H9 (cell line): ENCODE data around the gene NHERF1. TPM values are rescaled to one million over a fixed set of nuclear protein-coding genes. Genes with fewer than 3 reads are reported as not detected.

Experiments
- DNase-seq: peaks from one replicate; pipeline ENCODE4 v3.0.0-alpha.2; 2017
- H2AFZ ChIP-seq: one replicate; pipeline ENCODE4 v1.6.1; 2013; ENCODE audit warnings: mild to moderate bottlenecking, low read length, control low read depth, moderate library complexity
- H2AK5ac ChIP-seq: 2 replicates; pipeline ENCODE4 v1.6.1; 2013; ENCODE audit warnings: low read length, control low read depth, mixed read lengths; ENCODE audit not compliant: insufficient read length
- H2BK120ac ChIP-seq: one replicate; pipeline ENCODE4 v1.6.1; 2013; ENCODE audit warnings: low read depth, mild to moderate bottlenecking, low read length, control low read depth, inconsistent platforms; ENCODE audit not compliant: poor library complexity, severe bottlenecking
- H2BK12ac ChIP-seq: 2 replicates; pipeline ENCODE4 v1.6.1; 2013; ENCODE audit warnings: low read length, control low read depth, mixed read lengths, low read depth; ENCODE audit not compliant: insufficient read length
- H2BK15ac ChIP-seq: 2 replicates; pipeline ENCODE4 v1.6.1; 2013; ENCODE audit warnings: low read depth, low read length, control low read depth
- H2BK20ac ChIP-seq: one replicate; pipeline ENCODE4 v1.6.1; 2013; ENCODE audit warnings: low read depth, mild to moderate bottlenecking, low read length, control low read depth, inconsistent platforms; ENCODE audit not compliant: poor library complexity, severe bottlenecking
- H2BK5ac ChIP-seq: 2 replicates; pipeline ENCODE4 v1.6.1; 2013; ENCODE audit warnings: low read length, control low read depth, mixed read lengths; ENCODE audit not compliant: insufficient read length
- H3K14ac ChIP-seq: 2 replicates; pipeline ENCODE4 v1.6.1; 2013; ENCODE audit warnings: low read length, control low read depth; ENCODE audit not compliant: insufficient read depth
- H3K18ac ChIP-seq: 2 replicates; pipeline ENCODE4 v1.6.1; 2013; ENCODE audit warnings: low read depth, mild to moderate bottlenecking, mixed read lengths, low read length, control low read depth; ENCODE audit not compliant: insufficient read length
- H3K23ac ChIP-seq: 2 replicates; pipeline ENCODE4 v1.6.1; 2013; ENCODE audit warnings: low read length, control low read depth, mixed read lengths, low read depth; ENCODE audit not compliant: insufficient read length
- H3K23me2 ChIP-seq: 2 replicates; pipeline ENCODE4 v1.6.1; 2013; ENCODE audit warnings: low read depth, mild to moderate bottlenecking, mixed read lengths, low read length, control low read depth; ENCODE audit not compliant: insufficient read length, poor library complexity, severe bottlenecking
- H3K27ac ChIP-seq: 2 replicates; pipeline ENCODE4 v1.5.1; 2013; ENCODE audit warnings: low read length, control low read depth, mixed read lengths, low read depth; ENCODE audit not compliant: insufficient read length
- H3K27me3 ChIP-seq: 2 replicates; pipeline ENCODE4 v1.6.1; 2013; ENCODE audit warnings: low read length, control low read depth, inconsistent platforms; ENCODE audit not compliant: insufficient read depth
- H3K4ac ChIP-seq: 2 replicates; pipeline ENCODE4 v1.6.1; 2013; ENCODE audit warnings: low read depth, mild to moderate bottlenecking, control low read depth, inconsistent platforms, low read length, moderate library complexity
- H3K4me1 ChIP-seq: 2 replicates; pipeline ENCODE4 v1.6.1; 2013; ENCODE audit warnings: low read length, control low read depth, inconsistent platforms; ENCODE audit not compliant: insufficient read depth
- H3K4me2 ChIP-seq: 2 replicates; pipeline ENCODE4 v1.6.1; 2013; ENCODE audit warnings: low read length, control low read depth, mixed read lengths; ENCODE audit not compliant: insufficient read length, insufficient read depth
- H3K56ac ChIP-seq: 2 replicates; pipeline ENCODE4 v1.6.1; 2013; ENCODE audit warnings: low read depth, mild to moderate bottlenecking, mixed read lengths, low read length, control low read depth; ENCODE audit not compliant: insufficient read length
- H3K79me1 ChIP-seq: 2 replicates; pipeline ENCODE4 v1.6.1; 2013; ENCODE audit warnings: low read depth, mild to moderate bottlenecking, moderate library complexity, low read length, control low read depth, inconsistent platforms; ENCODE audit not compliant: insufficient read depth, poor library complexity, severe bottlenecking
- H3K79me2 ChIP-seq: 2 replicates; pipeline ENCODE4 v1.6.1; 2013; ENCODE audit warnings: low read length, control low read depth, inconsistent platforms; ENCODE audit not compliant: insufficient read depth
- H3K9ac ChIP-seq: 2 replicates; pipeline ENCODE4 v1.6.1; 2013; ENCODE audit warnings: low read length, control low read depth, mixed read lengths; ENCODE audit not compliant: insufficient read length; ENCODE audit errors: extremely low read depth
- H3K9me3 ChIP-seq: one replicate; pipeline ENCODE4 v1.6.1; 2013; ENCODE audit warnings: low read depth, low read length, inconsistent platforms; ENCODE audit not compliant: control insufficient read depth
- H3T11ph ChIP-seq: one replicate; pipeline ENCODE4 v1.6.1; 2013; ENCODE audit warnings: mild to moderate bottlenecking, low read length, control low read depth, inconsistent platforms
- H4K20me1 ChIP-seq: one replicate; pipeline ENCODE4 v1.6.1; 2013; ENCODE audit not compliant: control insufficient read depth, insufficient read length, insufficient read depth
- H4K5ac ChIP-seq: 2 replicates; pipeline ENCODE4 v1.6.1; 2013; ENCODE audit warnings: low read depth, mild to moderate bottlenecking, mixed read lengths, low read length, control low read depth; ENCODE audit not compliant: insufficient read length
- H4K8ac ChIP-seq: replicated peaks from 2 replicates; pipeline ENCODE4 v1.6.1; 2013; ENCODE audit warnings: low read length, control low read depth, mixed read lengths, low read depth; ENCODE audit not compliant: insufficient read length
- H4K91ac ChIP-seq: 2 replicates; pipeline ENCODE4 v1.6.1; 2013; ENCODE audit warnings: low read depth, mild to moderate bottlenecking, moderate library complexity, mixed read lengths, low read length, control low read depth; ENCODE audit not compliant: insufficient read length
- H3K27ac Mint-ChIP-seq, 3 experiments: 2 replicates in 2 of 3; 3 replicates in 1 of 3; pipeline ENCODE4 v1.8.0; 2020 to 2021; ENCODE audit warnings: mixed read lengths in 3 of 3, mild to moderate bottlenecking in 1 of 3, moderate library complexity in 1 of 3
- H3K27me3 Mint-ChIP-seq: 2 replicates; pipeline ENCODE4 v1.8.0; 2021; ENCODE audit warnings: low read depth, mild to moderate bottlenecking, moderate library complexity, mixed read lengths
- H3K36me3 Mint-ChIP-seq, 3 experiments: 2 replicates in 2 of 3; 3 replicates in 1 of 3; pipeline ENCODE4 v1.8.0; 2020 to 2021; ENCODE audit warnings: low read depth in 3 of 3, mixed read lengths in 3 of 3; ENCODE audit not compliant: insufficient read depth in 1 of 3
- H3K4me1 Mint-ChIP-seq, 2 experiments: 2 replicates each; pipeline ENCODE4 v1.8.0; 2020; ENCODE audit warnings: mixed read lengths in 2 of 2
- H3K4me3 Mint-ChIP-seq, 2 experiments: 2 replicates in 1 of 2; 3 replicates in 1 of 2; pipeline ENCODE4 v1.8.0; 2020 to 2021; ENCODE audit warnings: mild to moderate bottlenecking in 2 of 2, mixed read lengths in 2 of 2, moderate library complexity in 1 of 2
- H3K9me3 Mint-ChIP-seq, 2 experiments: 2 replicates in 1 of 2; 3 replicates in 1 of 2; pipeline ENCODE4 v1.8.0; 2020; ENCODE audit warnings: mild to moderate bottlenecking in 2 of 2, mixed read lengths in 2 of 2, moderate library complexity in 1 of 2
- WGBS: extraction: QIAGEN DNeasy Blood & Tissue Kit; methylation state at CpG from one replicate; pipeline ENCODE4 v1.1.7; 2013; ENCODE audit warnings: missing lambda C conversion rate, low lambda C conversion rate, mixed read lengths; ENCODE audit not compliant: insufficient read length; ENCODE audit errors: extremely low coverage; 5-methylcytosine and 5-hydroxymethylcytosine counted together
- total RNA-seq: library from RNA; stranded (reverse); gene quantifications from 2 replicates; pipeline ENCODE4 v1.2.1, GENCODE V29; 2021
- TF ChIP-seq, protein P1 (sequence below): fragments of 200-600 bp; sonication (generic); conservative IDR thresholded peaks from 3 replicates; pipeline ENCODE4 v1.8.0; 2021; ENCODE audit warnings: antibody characterized with exemption, mild to moderate bottlenecking

Gene NHERF1
- total RNA-seq, 1 experiment from 2014 or later = 74.4 TPM

DNA sequence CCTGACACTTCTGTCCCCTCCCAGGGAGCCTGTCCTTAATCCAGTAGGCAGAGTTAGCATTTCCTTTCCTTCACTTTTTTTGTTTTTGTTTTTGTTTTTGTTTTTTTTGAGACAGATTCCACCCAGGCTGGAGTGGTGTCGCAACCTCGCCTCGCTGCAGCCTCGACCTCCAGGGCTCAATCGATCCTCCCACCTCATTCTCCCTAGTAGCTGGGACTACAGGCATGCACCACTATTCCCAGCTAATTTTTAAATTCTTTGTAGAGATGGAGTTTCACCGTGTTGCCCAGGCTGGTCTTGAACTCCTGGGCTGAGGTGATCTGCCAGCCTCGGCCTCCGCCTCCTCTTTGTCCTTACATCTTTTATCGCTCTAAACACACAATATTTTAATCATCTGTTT is 4.0 kb downstream of the NHERF1 start:
- Histone ChIP-seq H4K20me1 (no peaks in the 10 kb centered on the region), H2BK15ac (no peak overlapping the region), H3K79me2 (peaks cover 10% of the 10 kb centered on the region; the same call in 1 of the 2 replicates), H3K9ac (no peak overlapping the region), H3K4me1 (no peaks in the 10 kb centered on the region; the same call in 1 of the 2 replicates), H3K27ac (no peak overlapping the region), H3K27me3 (no peaks in the 10 kb centered on the region), H3K23ac (no peak overlapping the region), H3K4ac (no peak overlapping the region), H3K23me2 (peaks cover 9% of the 10 kb centered on the region), H2AFZ (no peak overlapping the region), H2BK5ac (no peak overlapping the region), H3K79me1 (peaks cover 11% of the 10 kb centered on the region), H4K8ac (no peak overlapping the region), H3K18ac (no peak overlapping the region), H3K56ac (no peak overlapping the region), H2BK120ac (no peak overlapping the region), H2AK5ac (no peak overlapping the region), H4K91ac (no peak overlapping the region), H3K14ac (no peak overlapping the region), H3K9me3 (no peaks in the 10 kb centered on the region), H2BK20ac (no peak overlapping the region), H4K5ac (no peak overlapping the region), H3T11ph (no peak overlapping the region), H3K4me2 (no peak overlapping the region), H2BK12ac (no peak overlapping the region)
- H3K36me3 Mint-ChIP-seq = peaks cover 12 to 24% (median 20%) of the 10 kb centered on the region in 3 experiments
- H3K27me3 Mint-ChIP-seq = peaks cover 2% of the 10 kb centered on the region
- no peaks in the 10 kb centered on the region for H3K9me3 Mint-ChIP-seq
- WGBS = no CpG with 5 or more reads among the region's 9 CpGs
- H3K4me3 Mint-ChIP-seq = peak overlapping the region in 1 of 2 experiments; percentile 54; a peak in 2 of 5 replicates
- H3K27ac Mint-ChIP-seq = 0 out of 7 replicates have a peak overlapping the region, but pooled peaks of 1 of the 3 experiments have one; percentile 57
- no peak for DNase-seq
- peaks cover 37 to 56% of the 10 kb centered on the region in 2 experiments for H3K4me1 Mint-ChIP-seq
- TF ChIP-seq, protein P1, sequence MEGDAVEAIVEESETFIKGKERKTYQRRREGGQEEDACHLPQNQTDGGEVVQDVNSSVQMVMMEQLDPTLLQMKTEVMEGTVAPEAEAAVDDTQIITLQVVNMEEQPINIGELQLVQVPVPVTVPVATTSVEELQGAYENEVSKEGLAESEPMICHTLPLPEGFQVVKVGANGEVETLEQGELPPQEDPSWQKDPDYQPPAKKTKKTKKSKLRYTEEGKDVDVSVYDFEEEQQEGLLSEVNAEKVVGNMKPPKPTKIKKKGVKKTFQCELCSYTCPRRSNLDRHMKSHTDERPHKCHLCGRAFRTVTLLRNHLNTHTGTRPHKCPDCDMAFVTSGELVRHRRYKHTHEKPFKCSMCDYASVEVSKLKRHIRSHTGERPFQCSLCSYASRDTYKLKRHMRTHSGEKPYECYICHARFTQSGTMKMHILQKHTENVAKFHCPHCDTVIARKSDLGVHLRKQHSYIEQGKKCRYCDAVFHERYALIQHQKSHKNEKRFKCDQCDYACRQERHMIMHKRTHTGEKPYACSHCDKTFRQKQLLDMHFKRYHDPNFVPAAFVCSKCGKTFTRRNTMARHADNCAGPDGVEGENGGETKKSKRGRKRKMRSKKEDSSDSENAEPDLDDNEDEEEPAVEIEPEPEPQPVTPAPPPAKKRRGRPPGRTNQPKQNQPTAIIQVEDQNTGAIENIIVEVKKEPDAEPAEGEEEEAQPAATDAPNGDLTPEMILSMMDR = no peak
